ENCODE data around the gene FAM13A.

The FAM13A gene

DNA sequence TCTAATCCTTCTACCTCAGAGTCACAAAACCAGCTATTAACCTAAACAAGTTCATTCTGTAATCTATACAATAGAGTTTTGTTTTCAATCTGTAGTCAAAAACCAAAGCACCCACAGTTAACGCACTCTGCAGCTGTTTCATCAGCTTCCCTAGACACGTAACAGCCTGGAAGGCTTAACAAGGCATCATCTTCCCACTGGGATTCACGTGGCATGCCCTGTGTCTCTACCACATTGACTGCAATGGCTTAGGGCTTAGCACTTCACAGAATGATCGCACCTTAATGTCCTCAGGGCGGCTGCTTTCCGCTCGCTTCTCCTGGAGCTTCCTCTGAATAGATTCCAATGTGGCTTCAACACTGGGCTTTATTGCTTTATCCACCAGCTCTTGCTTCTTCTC is 309.6 kb downstream of the FAM13A start:
- DNase-seq (ENCODE audit: low read depth): no peak

DNA sequence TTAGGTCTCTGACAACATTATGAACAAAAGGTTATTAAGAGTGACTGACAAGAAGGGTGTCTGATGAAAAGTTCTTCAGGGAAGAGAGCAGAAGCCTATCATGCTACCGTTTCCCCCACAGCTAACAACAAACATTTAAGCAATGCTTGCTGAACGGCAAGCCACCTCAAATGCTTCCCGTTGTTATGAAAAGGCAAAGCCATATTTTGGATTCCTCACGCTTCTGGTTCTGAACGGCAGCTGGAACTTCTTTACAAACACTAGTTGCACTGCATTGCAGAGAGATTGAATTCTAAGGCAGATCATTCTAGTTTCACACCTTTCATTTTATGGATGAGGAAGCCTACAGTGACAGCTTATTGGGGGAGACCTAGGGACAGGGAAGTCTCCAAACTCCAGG is 310.8 kb downstream of the FAM13A start:
- no peak for DNase-seq (ENCODE audit: low read depth)

DNA sequence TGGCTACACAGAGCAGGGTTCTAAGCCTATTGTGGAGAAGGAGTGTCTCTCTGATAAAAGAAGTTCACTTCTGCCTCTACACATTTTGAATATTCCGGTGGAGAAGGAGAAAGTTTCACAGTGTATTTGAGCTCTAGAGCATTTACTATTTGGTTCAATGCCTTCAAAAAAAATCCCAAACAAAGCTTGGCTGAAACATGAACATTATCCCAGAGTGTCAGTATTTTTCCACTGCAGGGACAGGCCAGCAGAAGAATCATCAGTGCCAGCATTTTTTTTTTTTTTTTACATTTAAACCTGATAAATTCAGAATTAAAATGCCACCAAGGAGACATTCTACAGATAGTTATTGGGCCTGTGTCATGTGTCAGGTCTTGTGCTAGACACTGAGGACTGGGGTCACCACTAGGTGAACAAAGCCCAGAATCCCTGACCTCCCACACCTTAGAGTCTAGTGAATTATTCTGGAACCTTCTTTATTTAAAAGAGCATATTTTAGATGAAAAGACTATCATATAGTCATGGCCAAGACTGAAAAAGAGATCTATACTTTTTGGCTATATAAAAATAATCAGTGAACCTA is 311.3 kb downstream of the FAM13A start:
- DNase-seq (ENCODE audit: low read depth): no peak

GRCh38 chr4:88745175-88745574 is 311.8 kb downstream of the FAM13A start:
- no peak for DNase-seq (ENCODE audit: low read depth)

DNA sequence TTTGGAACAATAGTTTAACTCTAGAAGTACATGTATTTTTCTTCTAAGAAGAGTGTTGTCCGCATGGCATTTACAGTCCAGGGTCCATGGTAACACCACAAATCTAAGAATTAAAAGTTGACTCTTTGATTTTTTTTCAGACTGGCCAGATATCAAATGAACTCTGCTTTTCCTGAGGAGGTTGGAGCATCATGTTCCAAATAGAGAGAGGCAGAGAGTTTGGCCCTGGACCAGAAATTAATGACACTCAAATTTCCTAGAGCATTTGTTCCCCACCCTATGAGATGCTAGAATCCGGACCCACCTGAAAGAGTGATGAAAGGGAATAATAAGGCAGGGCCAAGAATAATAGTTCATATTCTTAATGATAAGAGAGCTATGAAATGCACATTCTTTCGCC is 312.4 kb downstream of the FAM13A start:
- DNase-seq (ENCODE audit: low read depth): no peak

DNA sequence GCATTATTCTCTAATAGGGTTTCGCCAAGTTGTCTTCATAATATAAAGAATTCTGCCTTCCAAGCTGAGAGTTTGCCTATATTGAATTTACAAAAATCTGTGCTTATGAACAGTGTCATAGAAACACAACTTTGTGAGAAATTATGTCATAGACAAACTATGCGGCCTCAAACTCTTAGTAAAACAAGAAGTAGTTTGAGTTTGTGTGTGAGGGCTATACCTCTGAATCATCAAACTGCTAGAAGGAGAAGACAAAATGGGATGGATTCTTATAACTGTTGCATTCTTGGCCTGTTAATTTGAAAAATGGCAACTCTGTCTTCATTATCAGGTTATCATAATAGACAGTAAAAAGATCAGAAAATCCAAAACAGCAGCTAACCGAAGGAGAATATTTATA is 313.3 kb downstream of the FAM13A start:
- DNase-seq (ENCODE audit: low read depth): peak; percentile 66

DNA sequence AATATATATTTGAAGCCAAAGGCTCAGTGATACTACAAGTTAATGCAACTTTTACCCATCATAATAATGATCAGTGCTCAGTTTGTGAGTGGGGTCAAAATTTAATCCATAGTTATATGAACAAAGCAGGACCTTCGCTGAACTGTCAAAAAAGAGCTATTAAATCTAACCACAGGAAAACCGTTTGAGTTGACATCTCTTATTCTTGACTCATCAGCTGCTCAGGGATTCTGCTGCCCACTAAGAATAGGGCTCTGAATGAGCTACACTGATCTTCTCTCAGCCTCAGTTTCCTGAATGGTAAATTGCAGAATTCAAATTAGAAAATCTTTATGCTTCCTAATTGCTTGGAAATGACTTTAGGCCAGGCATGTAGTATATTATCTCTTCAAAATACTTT is 314.4 kb downstream of the FAM13A start:
- DNase-seq (ENCODE audit: low read depth): no peak

- DNase-seq (ENCODE audit: low read depth): no peak
Observed at GRCh38 chr4:88738180-88738579, 318.8 kb downstream of the FAM13A start.

DNA sequence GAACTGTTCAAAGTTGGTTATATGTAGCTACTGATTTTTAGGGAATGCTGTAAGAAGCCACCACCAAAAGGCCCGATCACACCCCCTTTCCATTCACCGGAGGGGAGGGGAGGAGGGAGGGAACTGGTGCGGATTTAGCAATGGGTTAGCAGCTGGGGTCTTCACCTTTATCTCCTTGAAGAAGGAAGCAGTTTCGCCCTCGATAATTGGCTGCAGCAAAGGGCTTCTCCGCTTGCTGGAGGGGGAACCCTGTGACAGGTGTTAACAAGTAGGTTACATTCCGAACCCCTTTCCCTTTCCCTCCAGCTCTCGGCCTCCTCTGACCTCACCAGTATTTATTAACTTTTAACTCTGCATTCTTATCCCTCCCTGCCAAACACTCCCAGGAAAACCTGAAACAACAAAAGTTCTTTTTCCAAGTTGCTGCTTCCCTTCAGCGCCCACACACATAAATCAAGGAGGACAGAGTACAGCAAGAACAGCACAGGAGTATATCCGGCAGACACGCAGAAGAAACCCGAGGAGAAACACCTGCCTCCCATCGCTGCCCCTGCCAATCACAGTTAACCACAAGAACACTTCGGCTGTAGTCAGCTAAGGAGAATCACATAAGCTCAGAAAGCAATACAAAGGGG is 319.6 kb downstream of the FAM13A start:
- DNase-seq (ENCODE audit: low read depth): no peak

GRCh38 chr4:88736264-88736663 is 320.7 kb downstream of the FAM13A start:
- no peak for DNase-seq (ENCODE audit: low read depth)

DNA sequence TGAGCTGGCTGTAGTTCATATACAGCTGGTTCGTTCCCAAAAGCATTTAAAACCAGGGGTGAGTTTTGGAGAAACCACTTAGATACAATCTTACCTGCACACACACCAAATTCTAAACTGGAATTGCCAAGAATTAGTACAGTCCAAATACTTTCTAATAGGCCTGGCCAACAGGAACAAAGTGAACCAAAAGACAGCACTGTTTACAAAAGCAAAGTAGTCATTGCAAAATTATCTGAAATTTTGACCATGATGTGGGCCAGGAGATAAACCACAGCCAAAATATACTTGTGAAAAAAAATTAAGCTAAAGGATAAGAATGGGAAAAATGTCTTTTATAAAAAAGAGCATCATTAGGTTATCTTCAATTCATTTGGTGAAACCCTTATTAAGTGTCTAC is 321.4 kb downstream of the FAM13A start:
- DNase-seq (ENCODE audit: low read depth): no peak

DNA sequence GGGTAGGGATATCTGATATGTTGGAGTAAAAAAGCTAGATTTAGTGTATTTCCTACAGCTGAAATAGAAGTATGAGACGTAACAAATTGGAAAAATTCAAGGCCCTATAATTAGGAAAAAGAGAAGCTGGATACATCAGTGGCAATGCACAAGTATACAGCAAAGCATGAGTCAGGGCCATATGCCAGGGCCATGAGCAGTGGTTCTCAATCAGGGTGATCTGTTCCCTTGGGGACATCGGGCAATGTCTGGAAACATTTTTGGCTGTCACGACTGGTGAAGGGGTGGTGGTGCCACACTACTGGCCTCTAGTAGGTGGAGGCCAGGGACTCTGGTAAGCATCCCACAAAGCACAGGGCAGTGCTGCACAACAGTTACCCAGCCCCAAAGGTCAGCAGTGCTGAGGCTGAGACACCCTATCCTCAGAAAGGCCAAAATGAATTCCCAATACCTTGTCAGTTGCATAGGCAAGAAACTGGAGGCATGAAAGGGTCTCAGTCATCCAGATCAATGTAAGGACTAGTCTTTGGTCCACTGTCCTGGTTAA is 322.5 kb downstream of the FAM13A start:
- no peak for DNase-seq (ENCODE audit: low read depth)

- DNase-seq (ENCODE audit: low read depth): no peak
Observed at GRCh38 chr4:88732714-88733368, 324.1 kb downstream of the FAM13A start.

DNA sequence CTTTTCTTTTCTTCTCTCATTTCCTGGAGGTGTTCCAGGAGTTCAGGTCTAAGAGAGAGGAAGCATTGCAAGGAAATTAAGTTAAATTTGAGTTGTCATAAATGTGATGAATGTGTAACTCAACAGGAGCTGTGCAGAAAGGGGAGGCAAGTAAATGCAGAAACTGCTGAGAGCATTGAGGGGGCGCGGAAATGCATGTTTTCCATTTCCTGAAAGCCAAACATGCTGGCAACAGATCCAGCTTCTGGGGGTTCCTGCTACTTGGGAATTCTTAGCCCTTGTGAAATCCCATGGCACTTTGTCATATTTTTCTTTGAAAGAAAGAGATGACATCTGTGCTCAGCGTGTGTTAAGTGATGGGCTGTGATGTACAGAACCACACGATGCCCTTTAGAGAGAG is 325.6 kb downstream of the FAM13A start:
- DNase-seq (ENCODE audit: low read depth): no peak

DNA sequence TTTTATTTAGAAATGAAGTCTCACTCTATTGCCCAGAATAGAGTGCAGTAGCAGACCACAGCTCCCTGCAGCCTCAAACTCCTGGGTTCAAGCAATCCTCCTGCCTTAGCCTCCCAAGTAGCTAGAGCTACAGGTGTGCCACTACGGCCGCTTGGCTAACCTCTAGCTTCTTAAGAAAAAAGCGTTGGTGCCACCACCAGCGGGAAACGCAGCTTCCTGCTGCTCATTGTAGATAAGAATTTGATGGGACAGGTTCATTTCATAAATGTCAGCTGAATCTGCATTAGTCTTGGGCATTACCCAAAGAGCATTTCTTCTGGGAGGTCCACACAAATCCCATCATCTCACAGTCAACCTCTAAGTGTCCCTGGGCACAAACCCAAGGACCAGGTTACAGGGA is 326.2 kb downstream of the FAM13A start:
- DNase-seq (ENCODE audit: low read depth): no peak

DNA sequence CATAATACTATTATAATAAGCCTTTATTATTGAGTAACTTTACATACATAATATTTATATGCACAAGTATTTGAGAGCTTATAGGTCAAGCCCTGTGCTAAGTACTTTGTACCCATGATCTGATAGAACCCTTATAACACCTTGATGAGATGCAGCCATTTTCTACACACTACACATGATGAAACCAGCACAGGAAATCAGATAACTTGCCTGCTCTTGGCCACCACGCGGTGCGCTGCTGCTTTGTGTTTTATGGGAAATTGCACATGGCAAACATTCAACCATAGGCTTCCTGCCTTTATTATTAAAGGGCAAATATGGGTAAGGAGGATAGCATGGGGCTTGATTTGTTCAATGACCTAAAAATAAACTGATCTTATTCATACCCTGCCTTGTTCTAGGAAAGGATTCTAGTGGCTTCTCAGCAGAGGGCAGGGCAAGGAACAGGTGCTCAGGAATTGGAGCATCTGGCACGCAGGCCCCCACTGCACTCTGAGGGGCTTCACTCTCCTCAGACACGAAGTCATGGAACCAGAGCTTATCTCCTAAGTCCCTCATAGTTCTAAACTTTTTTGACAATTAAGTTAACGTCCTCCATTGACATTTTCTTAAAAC is 327.7 kb downstream of the FAM13A start:
- DNase-seq (ENCODE audit: low read depth): no peak

- DNase-seq (ENCODE audit: low read depth): no peak
Observed at GRCh38 chr4:88728146-88728545, 328.8 kb downstream of the FAM13A start.

DNA sequence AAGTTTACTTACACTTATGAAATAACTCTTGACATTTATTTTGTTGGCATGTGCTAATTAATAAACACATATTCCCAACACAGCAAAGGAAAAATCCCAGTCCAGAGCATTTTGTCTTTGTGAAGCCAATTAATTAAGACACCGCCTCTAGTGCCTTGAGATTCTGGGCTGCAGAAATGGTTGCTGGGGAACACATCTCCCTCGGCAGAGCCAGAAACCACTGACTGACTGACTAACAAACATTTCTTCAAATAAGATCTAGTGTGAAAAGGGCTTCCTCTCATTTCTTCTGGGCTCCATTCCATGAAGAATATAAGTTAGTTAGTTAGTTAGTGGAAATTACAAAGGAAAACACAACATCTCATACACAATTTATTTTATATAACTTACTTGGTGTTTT is 331.0 kb downstream of the FAM13A start:
- DNase-seq (ENCODE audit: low read depth): no peak

DNA sequence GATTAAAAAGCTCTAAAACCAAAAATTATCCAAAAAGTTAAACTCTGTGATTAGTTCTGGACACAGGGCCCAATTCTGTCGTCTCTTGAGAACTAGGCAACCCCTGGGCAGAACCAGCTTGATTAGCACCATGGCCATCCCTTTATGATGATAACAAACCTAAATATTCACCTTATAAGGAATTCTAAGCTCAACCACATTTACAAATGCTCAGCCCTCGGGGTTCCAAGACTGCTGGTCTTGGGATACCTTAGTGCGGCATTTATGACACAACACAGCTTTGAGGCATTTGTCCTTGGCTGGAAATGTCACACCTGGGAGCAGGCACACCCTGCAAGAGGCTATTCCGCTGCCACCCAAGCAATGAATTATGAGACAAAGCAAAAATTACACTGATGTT is 331.8 kb downstream of the FAM13A start:
- DNase-seq (ENCODE audit: low read depth): no peak

GRCh38 chr4:88724406-88724805 is 332.6 kb downstream of the FAM13A start:
- no peak for DNase-seq (ENCODE audit: low read depth)

GRCh38 chr4:88722828-88723227 is 334.2 kb downstream of the FAM13A start:
- DNase-seq (ENCODE audit: low read depth): no peak

DNA sequence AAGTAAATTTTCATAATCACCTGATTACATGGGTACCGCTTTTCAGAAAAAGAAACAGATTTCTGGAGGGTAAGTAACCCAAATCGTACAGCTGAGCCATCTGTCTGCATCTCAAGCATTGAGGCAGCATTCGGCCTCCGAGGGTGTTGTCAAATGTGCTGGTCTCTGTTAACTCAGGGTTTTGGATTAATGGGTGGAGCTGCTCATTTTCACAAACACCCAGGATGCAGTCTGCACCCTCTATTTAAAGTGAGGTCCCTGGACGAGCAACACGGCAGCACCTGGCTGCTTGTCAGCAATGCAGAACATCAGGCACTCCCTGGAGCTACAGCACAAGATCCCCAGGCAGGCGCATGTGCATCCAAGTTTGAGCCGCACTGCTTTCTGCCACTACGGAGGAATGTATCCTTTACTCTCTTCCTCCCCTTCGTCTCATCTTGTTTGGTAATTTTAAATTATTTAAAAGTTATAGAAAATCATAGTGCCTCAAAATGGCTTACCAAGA is 334.7 kb downstream of the FAM13A start:
- DNase-seq (ENCODE audit: low read depth): no peak
